Dendritic cell treated with granulocyte-macrophage colony-stimulating factor and Interleukin-4, amounts not matched to agents 40 ng/mL and 50 ng/mL, for 4 days (primary cell): ENCODE results near the gene ILK.

Experiments used
- H3K27ac Mint-ChIP-seq: one replicate; pipeline ENCODE4 v1.8.0; 2022; ENCODE audit warnings: mild to moderate bottlenecking, mixed read lengths
- H3K27me3 Mint-ChIP-seq: one replicate; pipeline ENCODE4 v1.8.0; 2022; ENCODE audit warnings: mild to moderate bottlenecking, mixed read lengths
- H3K36me3 Mint-ChIP-seq: one replicate; pipeline ENCODE4 v1.8.0; 2022; ENCODE audit warnings: low read depth, mixed read lengths
- H3K4me1 Mint-ChIP-seq: one replicate; pipeline ENCODE4 v1.8.0; 2022; ENCODE audit warnings: low read depth, mixed read lengths
- H3K4me3 Mint-ChIP-seq: one replicate; pipeline ENCODE4 v1.8.0; 2022; ENCODE audit warnings: mild to moderate bottlenecking, moderate library complexity, mixed read lengths
- H3K9me3 Mint-ChIP-seq: one replicate; pipeline ENCODE4 v1.8.0; 2022; ENCODE audit warnings: mixed read lengths
- intact Hi-C: fragments of 100-400 bp; cut with micrococcal nuclease; formaldehyde crosslinking; loops from one replicate; pipeline ENCODE4 v1.15.0; 2022

ILK gene

DNA sequence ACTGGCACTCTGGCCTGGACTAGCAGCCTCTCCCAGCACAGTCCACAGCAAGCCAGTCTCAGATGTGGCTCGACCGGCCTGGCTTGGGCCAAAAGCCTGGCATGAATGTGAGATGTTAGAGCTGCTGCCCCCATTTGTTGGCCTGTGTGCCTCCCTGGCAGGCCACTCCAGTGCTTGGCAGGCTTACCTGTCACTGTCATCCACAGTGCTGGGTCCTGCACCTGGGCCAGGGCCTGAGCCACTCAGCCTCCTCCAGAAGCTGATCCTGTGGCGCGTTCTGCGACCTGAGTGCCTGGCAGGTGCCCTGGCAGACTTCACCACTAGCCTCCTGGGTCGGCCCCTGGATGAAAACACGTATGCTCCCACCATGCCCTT lies 36.2 kb upstream of the ILK start:
- Mint-ChIP-seq H3K27ac (no peak overlapping the region), H3K9me3 (no peaks in the 10 kb centered on the region), H3K36me3 (peaks cover 18% of the 10 kb centered on the region), H3K4me3 (no peak overlapping the region), H3K27me3 (peaks cover 12% of the 10 kb centered on the region), H3K4me1 (peaks cover 8% of the 10 kb centered on the region)
- intact Hi-C loops: no loop called here

DNA sequence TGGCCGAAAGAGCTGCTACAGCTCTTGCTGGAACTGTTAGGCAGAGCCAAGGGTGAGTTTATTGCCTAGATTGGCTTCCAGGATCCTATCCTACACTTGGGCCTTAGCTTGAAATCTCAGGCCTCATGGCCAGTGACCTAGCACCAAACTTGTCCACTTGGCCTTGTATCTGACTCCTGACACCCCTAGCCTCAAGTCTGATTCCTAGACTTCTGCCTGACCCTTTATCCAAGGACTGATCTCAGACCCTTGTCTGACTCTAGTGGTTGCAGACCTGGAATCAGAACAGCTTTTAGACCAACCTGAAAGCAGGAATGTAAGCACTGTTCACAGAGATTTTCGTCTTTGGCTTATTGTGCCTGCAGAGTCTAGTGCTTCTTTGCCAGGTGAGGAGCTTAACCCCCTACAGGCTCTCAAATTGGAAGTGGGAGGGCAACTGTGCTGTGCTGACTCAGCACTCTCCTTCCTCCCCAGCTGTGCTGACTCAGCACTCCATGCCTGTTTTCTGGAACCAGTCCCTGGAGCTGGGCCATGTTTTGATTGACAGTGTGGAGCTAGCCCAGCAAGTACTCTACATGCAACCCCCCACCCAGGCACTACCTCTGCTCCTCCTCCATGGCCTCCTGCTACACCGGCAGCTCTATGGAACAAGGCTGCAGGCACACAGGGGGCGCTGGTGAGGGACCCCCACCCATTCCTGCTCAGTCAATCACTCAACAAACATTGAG lies 35.2 kb upstream of the ILK start:
- H3K27ac Mint-ChIP-seq: peak overlapping the region; percentile 6
- H3K27me3 Mint-ChIP-seq: peaks cover 12% of the 10 kb centered on the region
- H3K36me3 Mint-ChIP-seq: peaks cover 26% of the 10 kb centered on the region
- no peaks in the 10 kb centered on the region for H3K9me3 Mint-ChIP-seq
- peaks cover 8% of the 10 kb centered on the region for H3K4me1 Mint-ChIP-seq
- no peak overlapping the region for H3K4me3 Mint-ChIP-seq
- intact Hi-C loops: no loop called here

DNA sequence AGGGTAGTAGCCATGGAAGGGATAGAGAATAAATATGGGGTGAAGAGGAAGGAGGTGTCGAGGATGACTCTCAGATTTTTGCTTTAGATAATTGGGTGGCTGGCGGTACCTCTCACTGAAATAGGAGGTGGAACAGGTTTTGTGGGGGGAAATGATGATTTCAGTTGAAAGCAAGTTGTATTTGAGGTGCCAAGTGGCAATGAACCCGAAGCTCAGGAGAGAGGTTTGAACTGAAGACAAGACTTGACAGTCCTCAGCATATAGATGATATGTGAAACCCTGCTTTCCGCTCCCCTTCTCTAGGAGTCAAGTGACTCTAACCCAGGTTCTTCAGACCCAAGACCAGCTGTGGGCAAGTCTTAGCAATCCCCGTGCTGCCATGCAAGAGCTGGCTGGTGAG lies 33.9 kb upstream of the ILK start:
- intact Hi-C loops: no loop called here
- Mint-ChIP-seq H3K4me3 (no peak overlapping the region), H3K27me3 (peaks cover 12% of the 10 kb centered on the region), H3K9me3 (no peaks in the 10 kb centered on the region), H3K36me3 (peaks cover 19% of the 10 kb centered on the region), H3K4me1 (peaks cover 8% of the 10 kb centered on the region), H3K27ac (no peak overlapping the region)

DNA sequence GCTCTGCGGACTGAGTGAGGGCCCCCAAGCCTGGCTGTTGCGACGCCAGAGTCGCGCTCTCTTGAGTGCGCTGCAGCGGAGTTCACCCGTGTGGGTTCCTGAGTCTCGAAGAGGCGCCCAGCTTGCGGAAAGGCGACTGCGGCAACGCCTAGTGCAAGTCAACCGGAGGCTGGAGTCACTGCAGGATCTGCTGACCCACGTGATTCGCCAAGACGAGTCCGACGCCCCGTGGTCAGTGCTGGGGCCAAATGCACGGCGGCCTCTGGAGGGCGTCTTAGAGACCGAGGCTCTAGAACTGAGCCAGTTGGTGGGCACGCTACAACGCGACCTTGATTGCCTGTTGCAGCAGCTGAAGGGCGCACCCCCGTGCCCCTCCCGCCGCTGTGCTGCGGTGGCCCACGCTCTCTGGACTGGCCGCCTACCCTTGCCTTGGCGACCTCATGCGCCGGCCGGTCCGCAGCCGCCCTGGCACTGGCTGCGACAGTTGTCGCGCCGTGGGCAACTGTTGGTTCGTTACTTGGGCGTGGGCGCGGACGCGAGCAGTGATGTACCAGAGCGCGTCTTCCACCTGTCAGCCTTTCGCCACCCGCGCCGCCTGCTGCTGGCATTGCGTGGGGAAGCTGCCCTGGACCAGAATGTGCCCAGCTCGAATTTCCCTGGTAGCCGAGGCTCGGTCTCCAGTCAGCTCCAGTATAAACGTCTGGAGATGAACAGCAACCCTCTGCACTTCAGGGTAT lies 32.7 kb upstream of the ILK start:
- peaks cover 12% of the 10 kb centered on the region for H3K27me3 Mint-ChIP-seq
- no peak overlapping the region for H3K4me3 Mint-ChIP-seq
- peaks cover 8% of the 10 kb centered on the region for H3K4me1 Mint-ChIP-seq
- intact Hi-C loops: no loop called here
- H3K9me3 Mint-ChIP-seq: no peaks in the 10 kb centered on the region
- no peak overlapping the region for H3K27ac Mint-ChIP-seq
- H3K36me3 Mint-ChIP-seq: peaks cover 19% of the 10 kb centered on the region

DNA sequence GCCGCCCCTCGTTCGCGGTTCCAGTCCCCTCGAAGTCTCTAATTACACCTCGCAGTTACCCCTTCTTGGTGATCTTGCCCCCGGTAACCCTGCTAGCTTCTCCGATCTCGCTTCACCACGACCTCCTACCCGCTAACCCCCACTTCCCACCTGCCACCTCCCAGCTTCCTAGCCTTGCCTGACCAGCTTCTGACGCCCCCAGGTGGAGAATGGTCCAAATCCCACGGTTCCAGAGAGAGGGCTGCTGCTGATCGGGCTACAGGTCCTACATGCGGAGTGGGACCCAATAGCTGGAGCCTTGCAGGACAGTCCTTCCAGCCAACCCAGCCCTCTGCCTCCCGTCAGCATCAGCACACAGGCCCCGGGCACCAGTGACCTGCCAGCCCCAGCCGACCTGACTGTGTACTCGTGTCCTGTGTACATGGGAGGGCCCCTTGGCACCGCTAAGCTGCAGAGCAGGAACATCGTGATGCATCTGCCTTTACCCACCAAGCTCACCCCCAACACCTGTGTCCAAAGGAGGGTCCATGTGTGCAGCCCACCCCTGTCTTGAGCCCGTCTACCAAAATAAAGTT lies 32.1 kb upstream of the ILK start:
- Mint-ChIP-seq H3K4me1 (peaks cover 10% of the 10 kb centered on the region), H3K9me3 (no peaks in the 10 kb centered on the region), H3K27me3 (peaks cover 12% of the 10 kb centered on the region), H3K36me3 (peaks cover 19% of the 10 kb centered on the region), H3K4me3 (no peak overlapping the region), H3K27ac (no peak overlapping the region)
- intact Hi-C loops: no loop called here

DNA sequence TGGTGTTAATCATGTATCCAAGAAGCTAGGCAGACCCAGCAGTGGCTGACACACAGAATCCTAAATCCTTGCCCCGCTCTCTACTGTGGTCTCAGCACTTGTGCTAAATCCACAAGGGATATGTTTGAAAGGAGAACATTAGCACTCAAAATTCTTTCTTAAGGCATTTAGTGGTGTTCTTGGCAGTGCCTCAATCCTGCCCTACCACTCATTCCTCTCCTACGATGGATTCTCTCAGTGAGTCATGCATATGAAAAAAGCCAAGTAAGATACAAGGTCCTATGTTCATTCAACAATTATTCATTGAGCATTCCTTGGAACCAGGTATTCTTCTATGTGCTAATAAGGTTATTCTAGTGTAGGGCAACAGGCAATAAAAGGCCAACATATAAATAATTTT lies 31.4 kb upstream of the ILK start:
- intact Hi-C loops: no loop called here
- H3K36me3 Mint-ChIP-seq: peaks cover 19% of the 10 kb centered on the region
- no peaks in the 10 kb centered on the region for H3K9me3 Mint-ChIP-seq
- H3K4me1 Mint-ChIP-seq: peaks cover 17% of the 10 kb centered on the region
- H3K27me3 Mint-ChIP-seq: peaks cover 12% of the 10 kb centered on the region
- no peak overlapping the region for H3K27ac Mint-ChIP-seq
- H3K4me3 Mint-ChIP-seq: no peak overlapping the region

DNA sequence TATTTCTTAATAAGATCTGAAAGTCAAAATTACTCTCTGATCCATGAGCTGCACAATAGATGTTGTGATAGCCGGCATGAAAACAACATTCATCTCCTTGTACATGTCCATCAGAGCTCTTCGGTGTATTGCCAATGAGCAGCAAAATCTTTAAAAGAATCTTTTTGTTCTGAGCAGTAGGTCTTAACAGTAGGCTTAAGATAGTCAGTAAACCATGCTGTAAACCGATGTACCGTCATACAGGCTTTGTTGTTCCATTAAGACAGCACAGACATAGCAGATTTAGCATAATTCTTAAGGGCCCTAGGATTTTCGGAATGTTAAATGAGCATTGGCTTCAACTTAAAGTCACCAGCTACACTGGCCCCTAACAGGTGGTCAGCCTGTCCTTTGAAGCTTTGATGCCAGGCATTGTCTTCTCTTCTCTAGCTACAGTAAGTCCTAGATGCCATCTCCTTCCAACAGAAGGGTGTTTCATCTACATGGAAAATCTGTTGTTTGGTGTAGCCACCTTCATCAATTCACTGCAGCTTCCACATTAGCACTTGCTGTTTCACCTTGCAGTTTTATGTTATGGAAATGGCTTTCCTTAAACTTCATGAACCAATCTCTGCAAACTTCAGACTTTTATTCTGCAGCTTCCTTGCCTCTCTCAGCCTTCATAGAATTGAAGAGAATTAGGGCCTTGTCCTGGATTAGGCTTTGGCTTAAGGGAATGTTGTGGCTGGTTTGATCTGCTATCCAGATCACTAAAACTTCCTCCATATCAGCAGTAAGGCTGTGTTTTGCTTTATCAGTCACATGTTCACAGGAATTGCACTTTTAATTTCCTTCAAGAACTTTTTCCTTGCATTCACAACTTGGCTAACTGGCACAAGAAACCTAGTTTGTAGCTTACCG lies 28.5 kb upstream of the ILK start:
- Mint-ChIP-seq H3K27ac (no peak overlapping the region), H3K36me3 (peaks cover 30% of the 10 kb centered on the region)

DNA sequence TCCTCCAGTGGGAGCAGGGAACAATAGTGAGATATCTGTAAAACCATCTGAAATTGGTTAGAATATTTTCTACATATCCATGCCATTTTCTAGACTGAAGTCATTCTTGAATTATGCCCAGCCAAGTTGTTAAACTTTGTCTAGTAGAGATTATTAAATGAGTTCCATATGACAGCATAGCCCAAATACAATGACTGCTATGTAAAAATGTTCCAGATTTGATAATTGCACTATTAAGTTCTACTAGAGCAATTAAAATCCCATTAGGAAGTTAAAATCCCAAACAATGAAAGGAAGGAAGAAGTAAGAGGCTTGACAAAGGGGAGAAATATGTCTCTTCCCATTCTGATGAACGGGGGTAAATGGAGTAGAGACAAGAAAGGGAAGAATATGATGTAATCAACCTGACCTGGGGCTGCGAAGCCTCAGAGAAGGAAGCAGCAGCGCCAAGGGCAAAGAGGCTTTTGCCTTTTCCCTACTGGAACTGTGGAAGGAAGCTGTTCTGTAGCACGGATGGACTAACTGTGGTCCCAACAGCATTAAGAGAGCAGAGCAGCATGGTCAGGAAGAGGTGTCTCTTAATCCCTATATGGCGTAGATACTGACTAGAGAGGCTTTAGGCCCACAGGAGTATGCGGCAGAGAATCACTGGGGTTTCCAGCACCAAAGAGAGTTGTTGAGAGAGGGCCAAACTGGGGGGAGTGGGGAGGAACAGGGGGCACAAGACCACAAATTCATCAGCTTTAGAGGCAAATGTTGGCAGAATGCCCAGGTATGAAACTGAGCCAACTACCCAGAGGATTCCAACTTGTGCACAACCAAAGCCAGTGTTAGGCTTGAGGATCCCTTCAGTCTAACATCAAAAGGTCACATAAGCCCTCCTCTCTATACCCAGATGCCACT lies 26.9 kb upstream of the ILK start:
- H3K4me3 Mint-ChIP-seq: no peak overlapping the region
- no peak overlapping the region for H3K27ac Mint-ChIP-seq
- intact Hi-C loops: no loop called here
- no peaks in the 10 kb centered on the region for H3K9me3 Mint-ChIP-seq
- H3K4me1 Mint-ChIP-seq: peaks cover 8% of the 10 kb centered on the region
- H3K27me3 Mint-ChIP-seq: peaks cover 3% of the 10 kb centered on the region
- H3K36me3 Mint-ChIP-seq: peaks cover 36% of the 10 kb centered on the region

More for the DNA sequence above, 28.5 kb upstream of the ILK start:
- Mint-ChIP-seq H3K9me3 (no peaks in the 10 kb centered on the region), H3K4me1 (peaks cover 8% of the 10 kb centered on the region), H3K4me3 (no peak overlapping the region), H3K27me3 (peaks cover 12% of the 10 kb centered on the region)
- intact Hi-C loops: no loop called here

DNA sequence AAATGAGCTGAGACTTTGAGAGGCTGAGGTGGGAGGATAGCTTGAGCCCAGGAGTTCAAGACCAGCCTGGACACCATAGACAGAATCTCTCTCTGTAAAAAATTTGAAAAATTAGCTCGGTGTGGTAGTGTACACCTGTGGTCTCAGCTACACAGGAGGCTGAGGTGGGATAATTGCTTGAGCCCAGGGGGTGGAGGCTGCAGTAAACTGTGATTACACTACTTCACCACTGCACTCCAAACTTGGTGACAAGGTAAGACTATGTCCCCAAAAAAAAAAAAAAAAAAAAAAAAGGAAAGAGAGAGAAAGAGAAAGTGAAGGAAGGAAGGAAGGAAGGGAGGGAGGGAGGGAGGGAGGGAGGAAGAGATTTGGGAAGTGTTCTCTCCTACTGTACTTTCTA lies 25.4 kb upstream of the ILK start:
- intact Hi-C loops: no loop called here

DNA sequence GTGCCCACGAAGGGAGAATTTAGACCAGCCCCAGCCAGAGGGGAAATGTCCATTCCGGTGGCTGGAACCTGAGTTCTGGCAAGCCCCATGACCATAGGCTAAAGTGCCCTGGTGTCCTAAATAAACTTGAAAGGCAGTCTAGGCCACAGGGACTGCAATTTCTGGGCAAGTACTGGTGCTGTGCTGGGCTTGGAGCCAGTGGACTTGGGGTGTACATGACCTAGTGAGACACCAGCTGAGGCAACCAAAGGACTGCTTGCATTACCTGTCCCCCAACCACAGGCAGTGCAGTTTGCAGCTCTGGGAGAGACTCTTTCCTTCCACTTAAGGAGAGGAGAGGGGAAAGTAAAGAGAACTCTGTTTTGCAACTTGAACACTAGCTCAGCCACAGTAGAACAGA lies 23.9 kb upstream of the ILK start:
- Mint-ChIP-seq H3K4me3 (no peak overlapping the region), H3K27ac (no peak overlapping the region), H3K9me3 (peaks cover 23% of the 10 kb centered on the region), H3K27me3 (no peaks in the 10 kb centered on the region), H3K36me3 (peaks cover 46% of the 10 kb centered on the region), H3K4me1 (peaks cover 8% of the 10 kb centered on the region)
- intact Hi-C loops: no loop called here

More for the DNA sequence above, 25.4 kb upstream of the ILK start:
- H3K4me1 Mint-ChIP-seq: peaks cover 8% of the 10 kb centered on the region
- peaks cover 31% of the 10 kb centered on the region for H3K36me3 Mint-ChIP-seq
- no peaks in the 10 kb centered on the region for H3K27me3 Mint-ChIP-seq
- H3K9me3 Mint-ChIP-seq: peaks cover 7% of the 10 kb centered on the region
- no peak overlapping the region for H3K27ac Mint-ChIP-seq
- no peak overlapping the region for H3K4me3 Mint-ChIP-seq

DNA sequence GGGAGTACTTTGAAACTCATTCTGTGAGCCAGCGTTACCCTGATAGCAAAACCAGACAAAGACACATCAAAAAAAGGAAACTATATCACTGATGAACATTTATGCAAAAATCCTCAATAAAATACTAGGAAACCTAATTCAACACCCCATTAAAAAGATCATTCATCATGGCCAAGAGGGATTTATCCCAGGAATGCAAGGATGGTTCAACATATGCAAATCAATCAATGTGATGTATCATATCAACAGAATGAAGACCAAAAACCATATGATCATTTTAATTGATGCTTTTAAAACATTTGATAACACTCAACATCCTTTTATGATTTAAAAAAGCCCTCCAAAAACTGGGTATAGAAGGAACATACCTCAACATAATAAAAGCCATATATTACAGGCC lies 20.0 kb upstream of the ILK start:
- intact Hi-C loops: no loop called here
- H3K27me3 Mint-ChIP-seq: no peaks in the 10 kb centered on the region
- no peaks in the 10 kb centered on the region for H3K4me1 Mint-ChIP-seq
- H3K4me3 Mint-ChIP-seq: no peak overlapping the region
- H3K27ac Mint-ChIP-seq: no peak overlapping the region
- H3K9me3 Mint-ChIP-seq: peaks cover 27% of the 10 kb centered on the region
- H3K36me3 Mint-ChIP-seq: peaks cover 64% of the 10 kb centered on the region

DNA sequence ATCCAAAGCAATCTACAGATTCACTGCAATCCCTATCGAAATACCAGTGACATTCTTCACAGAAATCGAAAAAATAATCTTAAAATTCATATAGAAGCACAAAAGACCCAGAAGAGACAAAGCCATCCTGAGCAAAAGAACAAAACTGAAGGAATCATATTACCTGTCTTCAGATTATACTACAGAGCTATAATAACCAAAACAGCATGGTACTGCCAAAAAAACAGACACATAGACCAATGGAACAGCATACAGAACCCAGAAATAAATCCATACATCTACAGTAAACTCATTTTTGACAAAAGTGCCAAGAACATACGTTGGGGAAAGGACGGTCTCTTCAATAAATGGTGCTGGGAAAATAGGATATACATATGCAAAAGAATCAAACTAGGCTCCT lies 19.0 kb upstream of the ILK start:
- Mint-ChIP-seq H3K36me3 (peaks cover 62% of the 10 kb centered on the region), H3K4me1 (no peaks in the 10 kb centered on the region), H3K9me3 (peaks cover 27% of the 10 kb centered on the region), H3K27ac (no peak overlapping the region), H3K4me3 (no peak overlapping the region), H3K27me3 (no peaks in the 10 kb centered on the region)
- intact Hi-C loops: no loop called here
